Measurements from ENCODE around the gene KRT4. TPM values are rescaled to one million over a fixed set of nuclear protein-coding genes. Genes with fewer than 3 reads are reported as not detected.
"Not testable (repeated sequence)": the region's sequence is repeated elsewhere in the genome, so short reads cannot be mapped to it uniquely, and the experiment has no call there.

KRT4 gene
- total RNA-seq, 1 donor from 2014 or later = not detected

- DNase-seq (ENCODE audit: extremely low read depth, low read depth, low spot score) = no peak
Observed at GRCh38 chr12:52808573-52809160, 5.2 kb downstream of the KRT4 start.

- no peak for DNase-seq (ENCODE audit: extremely low read depth, low read depth, low spot score)
Observed at GRCh38 chr12:52807544-52808470, 6.1 kb downstream of the KRT4 start.

GRCh38 chr12:52806821-52807543, 6.9 kb downstream of the KRT4 start:
- DNase-seq (ENCODE audit: extremely low read depth, low read depth, low spot score) = no peak

- DNase-seq (ENCODE audit: extremely low read depth, low read depth, low spot score) = no peak
Observed at GRCh38 chr12:52806169-52806811, 7.6 kb downstream of the KRT4 start.

- no peak for DNase-seq (ENCODE audit: extremely low read depth, low read depth, low spot score)
Observed at GRCh38 chr12:52805739-52806138, 8.2 kb downstream of the KRT4 start.

- DNase-seq (ENCODE audit: extremely low read depth, low read depth, low spot score) = no peak
Observed at GRCh38 chr12:52805000-52805399, 8.9 kb downstream of the KRT4 start.

GRCh38 chr12:52802442-52802841, 11.5 kb downstream of the KRT4 start:
- DNase-seq (ENCODE audit: extremely low read depth, low read depth, low spot score) = no peak

- no peak for DNase-seq (ENCODE audit: extremely low read depth, low read depth, low spot score)
Observed at GRCh38 chr12:52801773-52802172, 12.1 kb downstream of the KRT4 start.

GRCh38 chr12:52800259-52800917, 13.5 kb downstream of the KRT4 start:
- no peak for DNase-seq (ENCODE audit: extremely low read depth, low read depth, low spot score)

- no peak for DNase-seq (ENCODE audit: extremely low read depth, low read depth, low spot score)
Observed at GRCh38 chr12:52799505-52800211, 14.3 kb downstream of the KRT4 start.

- no peak for DNase-seq (ENCODE audit: extremely low read depth, low read depth, low spot score)
Observed at GRCh38 chr12:52798671-52799504, 15.0 kb downstream of the KRT4 start.

- DNase-seq (ENCODE audit: extremely low read depth, low read depth, low spot score) = no peak
Observed at GRCh38 chr12:52798003-52798670, 15.8 kb downstream of the KRT4 start.

GRCh38 chr12:52797529-52797894, 16.4 kb downstream of the KRT4 start:
- no peak for DNase-seq (ENCODE audit: extremely low read depth, low read depth, low spot score)

GRCh38 chr12:52796839-52797528, 16.9 kb downstream of the KRT4 start:
- no peak for DNase-seq (ENCODE audit: extremely low read depth, low read depth, low spot score)

GRCh38 chr12:52796429-52796794, 17.5 kb downstream of the KRT4 start:
- DNase-seq (ENCODE audit: extremely low read depth, low read depth, low spot score) = no peak

- no peak for DNase-seq (ENCODE audit: extremely low read depth, low read depth, low spot score)
Observed at GRCh38 chr12:52795694-52796428, 18.1 kb downstream of the KRT4 start, which contains the start of gene KRT3. KRT3 (minus strand) TSS chr12:52796117; CDS start chr12:52796042, 75 bp downstream.

GRCh38 chr12:52795332-52795674, 18.6 kb downstream of the KRT4 start:
- not testable (repeated sequence) for DNase-seq (ENCODE audit: extremely low read depth, low read depth, low spot score)
